Brain microvascular endothelial cell (primary cell): Measurements from ENCODE around the gene SORBS1.

Experiments used
- DNase-seq: peaks from one replicate; pipeline ENCODE4 v3.0.0-alpha.2; 2020
- H3K27ac ChIP-seq: fragments of 250-450 bp; sonication (Bioruptor Pico); 2 replicates; pipeline ENCODE4 v1.5.1; 2020; ENCODE audit warnings: mild to moderate bottlenecking, moderate library complexity
- H3K27me3 ChIP-seq: fragments of 250-450 bp; sonication (Bioruptor Pico); replicated peaks from 2 replicates; pipeline ENCODE4 v1.5.1; 2020; ENCODE audit warnings: mild to moderate bottlenecking
- H3K36me3 ChIP-seq: fragments of 250-450 bp; sonication (Bioruptor Pico); replicated peaks from 2 replicates; pipeline ENCODE4 v1.5.1; 2020; ENCODE audit warnings: mild to moderate bottlenecking
- H3K4me3 ChIP-seq: 2 replicates; pipeline ENCODE4 v1.5.1; 2011; ENCODE audit warnings: low read depth, mild to moderate bottlenecking, control low read depth, low read length, moderate library complexity
- in situ Hi-C: cut with HindIII; loops from 2 replicates; pipeline ENCODE4 v1.10.0; 2017; ENCODE audit warnings: low sequenced_read_pairs, low pct_ligation_motif_present
- TF ChIP-seq, protein P1 (sequence below): IDR thresholded peaks from 2 replicates; pipeline ENCODE4 v1.5.1; 2011; ENCODE audit warnings: low read depth, mild to moderate bottlenecking, moderate library complexity, low read length, control low read depth, inconsistent platforms; ENCODE audit errors: missing control alignments

The SORBS1 gene

DNA sequence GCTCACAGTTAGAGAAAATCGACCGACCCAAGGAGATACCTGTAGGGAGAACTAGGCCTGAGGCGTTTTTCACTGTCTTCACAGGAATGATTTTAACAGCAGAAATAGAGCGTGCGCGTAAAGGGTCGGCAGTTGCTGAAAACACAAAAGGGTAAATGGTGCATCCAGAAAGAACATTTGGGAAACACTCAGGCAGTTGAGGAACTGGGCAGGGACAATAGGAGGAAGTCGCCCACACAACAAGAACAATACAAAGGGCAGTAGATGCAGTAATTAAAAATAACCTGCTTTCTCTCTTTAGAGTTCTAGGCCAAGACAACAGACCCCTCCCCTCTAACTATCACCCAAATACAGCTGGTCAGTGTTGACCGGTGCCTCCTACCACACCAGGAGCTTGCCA is 126.6 kb downstream of the SORBS1 start:
- H3K27me3 ChIP-seq, result no peaks in the 10 kb centered on the region
- TF ChIP-seq, protein P1, sequence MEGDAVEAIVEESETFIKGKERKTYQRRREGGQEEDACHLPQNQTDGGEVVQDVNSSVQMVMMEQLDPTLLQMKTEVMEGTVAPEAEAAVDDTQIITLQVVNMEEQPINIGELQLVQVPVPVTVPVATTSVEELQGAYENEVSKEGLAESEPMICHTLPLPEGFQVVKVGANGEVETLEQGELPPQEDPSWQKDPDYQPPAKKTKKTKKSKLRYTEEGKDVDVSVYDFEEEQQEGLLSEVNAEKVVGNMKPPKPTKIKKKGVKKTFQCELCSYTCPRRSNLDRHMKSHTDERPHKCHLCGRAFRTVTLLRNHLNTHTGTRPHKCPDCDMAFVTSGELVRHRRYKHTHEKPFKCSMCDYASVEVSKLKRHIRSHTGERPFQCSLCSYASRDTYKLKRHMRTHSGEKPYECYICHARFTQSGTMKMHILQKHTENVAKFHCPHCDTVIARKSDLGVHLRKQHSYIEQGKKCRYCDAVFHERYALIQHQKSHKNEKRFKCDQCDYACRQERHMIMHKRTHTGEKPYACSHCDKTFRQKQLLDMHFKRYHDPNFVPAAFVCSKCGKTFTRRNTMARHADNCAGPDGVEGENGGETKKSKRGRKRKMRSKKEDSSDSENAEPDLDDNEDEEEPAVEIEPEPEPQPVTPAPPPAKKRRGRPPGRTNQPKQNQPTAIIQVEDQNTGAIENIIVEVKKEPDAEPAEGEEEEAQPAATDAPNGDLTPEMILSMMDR, result no peak
- H3K4me3 ChIP-seq, result no peak overlapping the region
- no peaks in the 10 kb centered on the region for H3K36me3 ChIP-seq
- in situ Hi-C loops, result no loop called here
- H3K27ac ChIP-seq, result no peak overlapping the region
- DNase-seq, result no peak

DNA sequence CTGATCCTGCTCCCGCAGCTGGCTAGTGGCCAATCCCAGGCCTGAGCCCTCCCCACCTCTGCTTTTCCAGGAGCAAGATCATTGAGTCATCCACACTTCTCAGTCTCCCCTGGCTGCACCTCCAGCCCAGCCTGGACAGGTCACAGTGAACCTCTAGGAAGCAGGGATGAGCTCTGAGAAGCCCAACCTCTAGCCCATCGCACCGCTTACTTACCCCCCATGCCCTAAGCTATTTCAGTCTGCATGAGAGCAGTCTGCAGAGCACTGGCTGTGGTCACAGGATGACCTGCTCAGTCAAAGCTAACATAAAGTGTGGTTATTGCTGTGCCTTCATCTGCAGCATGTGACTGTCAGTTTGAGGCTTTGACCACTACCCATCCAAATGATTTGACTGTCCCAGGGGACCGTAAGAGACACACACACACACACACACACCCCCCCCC is 129.2 kb downstream of the SORBS1 start:
- Histone ChIP-seq H3K36me3 (no peaks in the 10 kb centered on the region), H3K4me3 (no peak overlapping the region), H3K27me3 (no peaks in the 10 kb centered on the region), H3K27ac (no peak overlapping the region)
- no peak for DNase-seq
- in situ Hi-C loops, result no loop called here
- TF ChIP-seq, protein P1, result no peak

DNA sequence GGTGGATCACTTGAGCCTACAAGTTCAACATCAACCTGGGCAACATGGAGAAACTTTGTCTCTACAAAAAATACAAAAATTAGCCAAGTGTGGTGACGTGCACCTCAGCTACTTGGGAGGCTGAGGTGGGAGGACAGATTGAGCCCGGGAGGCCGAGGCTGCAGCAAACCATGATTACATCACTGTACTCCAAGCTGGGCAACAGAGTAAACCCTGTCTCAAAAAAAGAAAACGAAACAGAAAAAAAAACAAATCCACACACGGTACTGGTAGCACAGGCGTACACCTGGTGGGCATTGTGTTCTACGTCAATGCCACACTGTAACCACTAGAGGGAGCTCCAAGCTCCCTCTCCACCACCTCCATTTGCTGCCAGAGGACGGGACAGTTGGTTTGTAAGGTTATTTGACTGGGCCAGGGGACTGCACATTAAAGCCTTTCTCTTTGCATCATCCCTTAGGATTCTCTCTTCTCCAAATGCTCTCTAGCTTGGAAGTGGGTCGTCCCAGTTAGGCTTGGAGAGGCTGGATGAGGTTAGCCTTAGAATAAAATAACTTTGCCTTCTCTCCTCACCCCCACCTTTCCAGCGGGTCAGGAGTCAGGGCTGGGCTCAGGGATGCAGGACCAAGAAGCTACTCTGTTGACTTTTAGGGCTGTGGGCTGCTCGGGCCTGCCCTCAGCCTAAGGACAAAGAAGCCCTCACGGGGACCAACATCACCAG is 130.8 kb downstream of the SORBS1 start:
- in situ Hi-C loops, result no loop called here
- Histone ChIP-seq H3K4me3 (no peak overlapping the region), H3K36me3 (no peaks in the 10 kb centered on the region), H3K27ac (no peak overlapping the region), H3K27me3 (no peaks in the 10 kb centered on the region)
- TF ChIP-seq, protein P1, result peak; percentile 97
- peak; percentile 14 for DNase-seq

DNA sequence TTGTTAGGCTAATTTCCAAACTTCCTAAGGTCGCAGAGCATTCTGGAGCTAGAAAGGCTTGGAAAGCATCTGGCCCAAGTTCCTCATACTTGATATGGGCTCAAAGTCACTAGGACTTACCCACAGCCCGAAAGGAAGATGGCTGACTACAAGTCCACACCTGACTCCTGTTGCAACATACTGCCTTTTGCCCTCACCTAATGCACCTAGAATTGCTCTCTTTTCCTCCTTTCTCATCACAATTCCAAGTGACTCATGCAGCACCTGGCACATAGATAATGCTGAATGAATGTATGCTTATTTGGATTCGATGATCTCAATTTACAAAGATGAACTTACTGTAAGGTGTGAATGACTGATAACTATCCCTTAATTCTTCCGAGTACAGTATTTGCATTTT is 131.5 kb downstream of the SORBS1 start:
- in situ Hi-C loops, result no loop called here
- TF ChIP-seq, protein P1, result no peak
- Histone ChIP-seq H3K36me3 (no peaks in the 10 kb centered on the region), H3K27me3 (no peaks in the 10 kb centered on the region), H3K4me3 (no peak overlapping the region), H3K27ac (no peak overlapping the region)
- DNase-seq, result no peak

DNA sequence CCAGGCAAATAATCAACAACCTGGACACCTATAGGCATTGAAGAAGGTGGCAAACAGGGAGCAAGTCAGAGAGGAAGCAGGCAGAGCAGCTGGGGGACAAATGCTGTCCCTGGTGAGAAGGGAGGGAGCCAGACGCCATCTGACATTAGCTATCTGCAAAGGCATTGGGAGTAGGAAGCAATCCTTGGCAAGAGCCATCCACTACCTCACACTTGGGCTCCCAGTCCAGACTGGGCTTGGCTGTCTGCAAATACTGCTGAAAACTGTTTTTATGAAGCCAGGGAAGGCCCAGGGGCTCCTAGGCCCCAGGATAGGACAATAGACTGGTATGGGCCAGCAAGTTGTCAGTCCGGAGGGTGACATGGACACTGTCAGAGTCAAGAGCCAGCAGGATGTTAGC is 132.5 kb downstream of the SORBS1 start:
- H3K4me3 ChIP-seq, result no peak overlapping the region
- DNase-seq, result no peak
- no peak overlapping the region for H3K27ac ChIP-seq
- TF ChIP-seq, protein P1, result no peak
- H3K36me3 ChIP-seq, result no peaks in the 10 kb centered on the region
- in situ Hi-C loops, result no loop called here
- H3K27me3 ChIP-seq, result no peaks in the 10 kb centered on the region

DNA sequence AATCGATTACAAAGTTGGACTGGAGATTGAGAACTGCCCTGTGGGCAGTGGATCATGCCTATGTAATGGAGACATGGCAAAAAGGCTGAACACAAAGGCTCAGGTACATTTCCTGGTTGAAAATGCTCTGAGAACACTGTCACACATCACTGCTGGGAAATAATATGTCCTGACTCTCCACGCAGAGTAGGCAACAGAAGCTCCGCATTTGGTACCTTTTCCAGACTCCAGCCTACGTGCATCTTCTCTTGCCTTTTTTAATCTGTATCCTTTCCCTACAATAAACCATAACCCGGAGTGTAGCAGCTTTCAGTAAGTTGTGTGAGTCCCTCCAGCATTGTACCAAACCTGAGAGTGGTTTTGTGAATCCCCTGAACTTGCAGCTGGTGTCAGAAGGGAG is 134.7 kb downstream of the SORBS1 start:
- H3K27ac ChIP-seq, result no peak overlapping the region
- TF ChIP-seq, protein P1, result no peak
- no peak for DNase-seq
- no peaks in the 10 kb centered on the region for H3K36me3 ChIP-seq
- in situ Hi-C loops, result no loop called here
- H3K27me3 ChIP-seq, result no peaks in the 10 kb centered on the region
- H3K4me3 ChIP-seq, result no peak overlapping the region
